Epithelial cell of proximal tubule (primary cell): Measurements from ENCODE around the gene FER1L5. TPM values are rescaled to one million over a fixed set of nuclear protein-coding genes. Genes with fewer than 3 reads are reported as not detected.

ENCODE experiments used
- DNase-seq: peaks from one replicate; pipeline ENCODE4 v3.0.0-alpha.2; 2011; ENCODE audit warnings: low read depth
- H3K4me3 ChIP-seq: 2 replicates; pipeline ENCODE4 v1.5.1; 2011; ENCODE audit warnings: low read depth, mild to moderate bottlenecking, low read length
- total RNA-seq: library from RNA; depleted of rRNA; stranded (reverse); fragments of >200 nt; gene quantifications from 2 replicates; pipeline ENCODE4 v1.2.3, GENCODE V29; 2015
- TF ChIP-seq, protein P1 (sequence below): conservative IDR thresholded peaks from 2 replicates; pipeline ENCODE4 v1.5.1; 2012; ENCODE audit warnings: low read depth, mild to moderate bottlenecking, low read length

The FER1L5 gene
- 0.06 and 0.07 TPM in 2 replicates for total RNA-seq

DNA sequence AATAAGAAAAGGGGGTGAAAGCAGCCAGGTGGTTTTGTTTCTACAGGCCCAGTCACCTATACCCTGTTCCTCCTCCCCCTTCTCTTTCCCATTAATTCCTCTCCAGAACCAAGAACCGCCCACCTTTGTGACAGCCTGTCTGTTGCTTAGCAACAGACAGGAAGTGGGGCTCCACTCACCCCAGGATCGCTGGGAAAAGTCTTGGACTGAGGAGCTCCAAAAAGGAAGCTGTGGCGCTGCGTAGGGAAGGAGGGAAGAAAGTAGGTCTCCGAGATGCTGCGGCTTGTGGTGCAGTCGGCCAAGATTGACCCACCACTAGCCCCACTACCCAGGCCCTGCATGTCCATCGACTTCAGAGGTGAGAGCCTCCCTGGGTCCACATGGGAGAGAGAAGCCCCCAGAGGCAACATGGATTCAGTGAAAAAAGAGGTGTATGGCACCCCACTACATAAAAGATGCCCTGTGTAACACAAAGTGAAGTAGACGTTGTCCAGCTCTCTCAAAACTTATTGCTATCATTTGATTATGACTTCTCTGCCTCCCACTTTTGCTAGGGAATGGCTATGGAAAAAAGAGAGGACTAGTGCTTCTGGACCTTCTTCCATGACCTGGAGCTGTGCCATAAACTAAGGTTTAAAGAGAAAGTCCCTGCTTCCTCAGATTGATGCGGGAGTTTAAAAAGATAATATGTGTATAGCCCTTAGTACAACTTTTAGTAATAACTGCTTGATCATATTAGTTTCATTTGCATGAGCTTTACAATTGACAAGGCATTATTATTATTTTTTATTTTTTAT is at the start of gene FER1L5:
Gene FER1L5, plus strand, starts transcription at position 201 of the 797 bp plus-strand sequence. Its CDS starts 73 bp downstream, at position 274.
- DNase-seq, result no peak
- peak within 1 kb of the TSS; percentile 49 for H3K4me3 ChIP-seq
- TF ChIP-seq, protein P1, sequence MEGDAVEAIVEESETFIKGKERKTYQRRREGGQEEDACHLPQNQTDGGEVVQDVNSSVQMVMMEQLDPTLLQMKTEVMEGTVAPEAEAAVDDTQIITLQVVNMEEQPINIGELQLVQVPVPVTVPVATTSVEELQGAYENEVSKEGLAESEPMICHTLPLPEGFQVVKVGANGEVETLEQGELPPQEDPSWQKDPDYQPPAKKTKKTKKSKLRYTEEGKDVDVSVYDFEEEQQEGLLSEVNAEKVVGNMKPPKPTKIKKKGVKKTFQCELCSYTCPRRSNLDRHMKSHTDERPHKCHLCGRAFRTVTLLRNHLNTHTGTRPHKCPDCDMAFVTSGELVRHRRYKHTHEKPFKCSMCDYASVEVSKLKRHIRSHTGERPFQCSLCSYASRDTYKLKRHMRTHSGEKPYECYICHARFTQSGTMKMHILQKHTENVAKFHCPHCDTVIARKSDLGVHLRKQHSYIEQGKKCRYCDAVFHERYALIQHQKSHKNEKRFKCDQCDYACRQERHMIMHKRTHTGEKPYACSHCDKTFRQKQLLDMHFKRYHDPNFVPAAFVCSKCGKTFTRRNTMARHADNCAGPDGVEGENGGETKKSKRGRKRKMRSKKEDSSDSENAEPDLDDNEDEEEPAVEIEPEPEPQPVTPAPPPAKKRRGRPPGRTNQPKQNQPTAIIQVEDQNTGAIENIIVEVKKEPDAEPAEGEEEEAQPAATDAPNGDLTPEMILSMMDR, result no peak

DNA sequence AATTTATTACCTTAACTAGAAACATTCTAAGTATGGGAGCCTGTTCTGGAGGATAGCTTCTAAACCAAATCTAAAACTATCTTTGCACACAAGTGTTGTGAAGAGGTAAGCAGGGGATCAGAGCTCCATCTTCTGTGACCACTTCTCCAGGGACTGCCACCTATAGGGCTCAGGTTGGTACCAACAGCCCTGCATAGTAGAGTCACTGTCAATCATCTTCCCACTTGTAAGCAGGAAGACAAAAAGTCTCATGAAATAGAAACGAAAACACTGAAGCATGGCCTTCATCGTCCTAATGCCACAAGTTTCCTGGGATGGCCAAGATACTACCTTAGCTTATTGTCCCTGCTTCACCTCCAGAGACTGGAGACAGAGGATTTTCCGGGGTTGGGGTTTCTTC is 48.3 kb upstream of the FER1L5 start:
- DNase-seq, result no peak
- TF ChIP-seq, protein P1, result no peak
- H3K4me3 ChIP-seq, result no peak overlapping the region

DNA sequence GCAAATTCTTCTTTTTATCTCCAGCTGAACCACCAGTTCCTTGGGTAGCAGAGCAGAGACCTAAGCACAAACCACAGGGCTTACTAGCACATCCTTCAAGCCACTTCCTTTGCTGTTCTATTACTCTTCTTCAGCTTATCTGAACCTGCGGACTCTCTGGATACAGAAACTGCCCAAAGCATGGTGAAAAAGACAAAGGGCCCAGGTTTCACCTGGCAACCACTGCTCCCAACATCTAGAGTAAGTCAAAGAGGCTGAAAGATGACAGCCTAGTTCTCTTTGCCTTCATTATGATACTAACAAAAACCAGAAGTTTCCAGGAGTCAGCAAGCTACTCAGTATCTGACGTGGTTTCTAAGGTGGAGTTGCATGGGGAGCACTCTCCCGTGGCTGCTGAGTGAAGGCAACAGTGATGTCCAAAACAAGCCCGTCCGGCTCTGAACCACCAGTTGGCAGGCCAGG is 47.8 kb upstream of the FER1L5 start:
- TF ChIP-seq, protein P1, result no peak

DNA sequence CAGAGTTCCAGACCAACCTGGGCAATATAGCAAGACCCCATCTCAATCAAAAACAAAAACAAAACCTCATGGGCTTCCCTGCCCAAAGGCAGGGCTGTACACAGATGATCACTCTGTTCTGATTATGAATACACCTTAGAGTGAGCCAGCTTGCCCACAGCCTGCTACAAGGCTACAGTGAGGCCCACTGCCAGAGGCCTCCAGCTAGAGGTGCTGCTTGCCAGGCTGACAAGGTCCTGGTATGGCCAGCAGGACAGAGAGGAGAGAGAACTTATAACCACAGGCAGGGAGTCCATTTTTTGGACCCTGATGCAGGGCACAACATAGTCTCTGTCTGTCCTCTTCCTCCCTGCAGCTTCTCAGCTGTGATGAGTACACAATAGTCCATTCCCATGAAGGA is 46.0 kb upstream of the FER1L5 start:
- DNase-seq, result no peak

More for the DNA sequence above, 47.8 kb upstream of the FER1L5 start:
- no peak for DNase-seq
- H3K4me3 ChIP-seq, result no peak overlapping the region

DNA sequence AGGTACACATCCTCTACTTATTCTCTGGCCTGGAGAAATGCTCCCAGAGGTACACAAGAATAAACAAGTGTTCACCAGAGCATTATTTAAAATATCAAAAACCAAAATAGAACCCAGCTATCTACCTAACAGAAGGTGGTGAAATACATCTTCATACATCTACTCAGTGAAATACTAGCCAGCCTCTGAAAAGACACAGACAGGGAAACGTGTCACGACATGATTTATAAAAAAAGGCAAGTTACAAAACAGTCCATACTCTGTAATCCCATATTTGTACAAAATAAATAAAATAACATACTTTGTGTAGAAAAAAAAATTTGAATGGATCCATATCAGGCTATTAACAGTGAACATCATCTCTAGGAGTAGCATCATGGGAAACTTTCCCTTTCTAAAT is 42.6 kb upstream of the FER1L5 start:
- no peak for DNase-seq
- H3K4me3 ChIP-seq, result no peak overlapping the region
- TF ChIP-seq, protein P1, result no peak

More for the DNA sequence above, 46.0 kb upstream of the FER1L5 start:
- H3K4me3 ChIP-seq, result no peak overlapping the region
- TF ChIP-seq, protein P1, result no peak

DNA sequence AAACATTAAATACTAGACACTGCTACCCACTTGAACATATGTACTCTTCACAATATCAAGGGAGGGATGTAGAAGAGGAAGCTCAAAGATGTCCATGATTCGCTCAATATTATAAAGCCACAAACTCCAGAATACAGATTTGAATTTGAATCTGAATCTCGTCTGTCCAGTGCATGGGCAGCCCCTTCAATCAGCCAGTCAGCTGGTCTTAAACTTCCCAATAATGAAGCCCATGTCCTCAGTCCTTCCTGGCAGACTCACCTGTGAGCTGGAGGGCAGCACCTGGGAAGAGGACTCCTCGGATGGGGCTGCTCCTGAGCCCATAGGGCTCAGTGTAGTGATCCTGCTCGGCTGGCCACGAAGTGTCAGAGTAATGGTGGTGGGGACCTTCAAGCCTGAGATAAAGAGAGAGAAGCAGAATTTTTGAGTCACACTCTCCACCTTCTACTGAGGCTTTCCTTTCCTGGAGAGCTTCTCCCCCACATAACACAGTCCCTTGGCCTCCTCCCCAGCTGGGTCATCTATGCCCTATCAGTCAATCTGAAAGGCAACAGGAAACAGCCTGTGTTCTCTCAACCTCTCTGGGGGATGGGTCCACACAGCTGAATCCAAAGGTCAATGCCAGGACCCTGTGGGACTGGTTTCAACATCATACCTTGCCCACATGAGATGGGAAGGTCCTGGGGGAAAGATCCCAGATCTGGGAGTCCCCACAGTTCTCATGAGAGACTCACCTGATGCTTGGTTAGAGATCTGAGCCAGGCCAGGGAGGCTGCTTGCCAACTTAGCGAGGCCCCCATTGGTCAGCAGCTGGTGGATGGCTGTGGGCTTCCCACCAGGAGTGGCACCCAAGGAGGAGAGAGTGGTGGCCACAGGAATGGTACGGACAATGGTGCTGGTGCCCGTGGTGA is 40.9 kb upstream of the FER1L5 start:
- no peak overlapping the region for H3K4me3 ChIP-seq
- DNase-seq, result no peak
- TF ChIP-seq, protein P1, result no peak
